Upper lobe of left lung (tissue), 4 donors: ENCODE results near the gene DNAJA2.

Source experiments
- EP300 ChIP-seq, 4 donors: sonication (generic); formaldehyde crosslinking; IDR thresholded peaks; one replicate each; pipeline ENCODE4 v1.5.1; 2017; ENCODE audit warnings: antibody characterized with exemption in 4 of 4, control low read depth in 2 of 4
- TF ChIP-seq, protein P1 (sequence below), 6 experiments: fragments of 450-650 bp in 4 of 6; fragments of 200-600 bp in 2 of 6; sonication (generic) in 2 of 6; IDR thresholded peaks; one replicate each; pipeline ENCODE4 v1.5.1; 2016 to 2019; ENCODE audit warnings: antibody characterized with exemption in 6 of 6

DNA sequence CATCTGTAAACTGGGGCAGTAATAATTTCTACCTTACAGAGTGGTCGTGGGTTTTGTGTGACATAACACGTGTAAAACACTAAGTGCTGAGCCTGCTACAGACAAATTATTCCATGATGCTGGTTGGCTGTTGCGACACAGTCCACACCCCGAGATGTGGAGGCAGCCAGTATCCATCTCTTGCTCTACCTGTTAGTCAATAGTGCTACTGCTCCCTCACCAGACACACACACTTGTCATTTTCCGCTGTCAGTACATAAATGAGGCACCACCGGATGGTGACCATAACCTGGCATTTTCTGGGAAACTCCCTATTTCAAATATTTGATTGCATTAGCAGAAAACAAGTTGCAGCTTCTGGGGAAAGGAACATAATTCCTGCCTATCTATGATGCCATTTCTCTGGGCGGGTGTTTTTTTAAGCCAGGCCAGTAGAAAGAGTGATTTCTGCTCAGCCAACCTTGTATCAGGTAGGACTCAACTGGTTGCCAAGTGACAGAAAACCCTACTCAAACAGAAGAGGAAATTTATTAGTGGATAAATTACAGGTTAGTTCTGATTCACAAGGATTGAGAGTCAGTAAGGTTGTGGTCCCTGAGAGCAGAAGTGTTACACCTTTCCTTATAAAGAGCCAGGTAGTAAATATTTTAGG lies 24.1 kb downstream of the DNAJA2 start:
- TF ChIP-seq, protein P1, sequence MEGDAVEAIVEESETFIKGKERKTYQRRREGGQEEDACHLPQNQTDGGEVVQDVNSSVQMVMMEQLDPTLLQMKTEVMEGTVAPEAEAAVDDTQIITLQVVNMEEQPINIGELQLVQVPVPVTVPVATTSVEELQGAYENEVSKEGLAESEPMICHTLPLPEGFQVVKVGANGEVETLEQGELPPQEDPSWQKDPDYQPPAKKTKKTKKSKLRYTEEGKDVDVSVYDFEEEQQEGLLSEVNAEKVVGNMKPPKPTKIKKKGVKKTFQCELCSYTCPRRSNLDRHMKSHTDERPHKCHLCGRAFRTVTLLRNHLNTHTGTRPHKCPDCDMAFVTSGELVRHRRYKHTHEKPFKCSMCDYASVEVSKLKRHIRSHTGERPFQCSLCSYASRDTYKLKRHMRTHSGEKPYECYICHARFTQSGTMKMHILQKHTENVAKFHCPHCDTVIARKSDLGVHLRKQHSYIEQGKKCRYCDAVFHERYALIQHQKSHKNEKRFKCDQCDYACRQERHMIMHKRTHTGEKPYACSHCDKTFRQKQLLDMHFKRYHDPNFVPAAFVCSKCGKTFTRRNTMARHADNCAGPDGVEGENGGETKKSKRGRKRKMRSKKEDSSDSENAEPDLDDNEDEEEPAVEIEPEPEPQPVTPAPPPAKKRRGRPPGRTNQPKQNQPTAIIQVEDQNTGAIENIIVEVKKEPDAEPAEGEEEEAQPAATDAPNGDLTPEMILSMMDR (IDR thresholded peaks at IDR 0.05): no peak
- no peak for TF ChIP-seq EP300 (IDR thresholded peaks at IDR 0.05)
